ENCODE data around the gene KHDC4. TPM values are rescaled to one million over a fixed set of nuclear protein-coding genes. Genes with fewer than 3 reads are reported as not detected.
A peak's percentile ranks its signal among the peaks of the same experiment; 100 is the strongest.

The KHDC4 gene
- 30.7 TPM for total RNA-seq
- long read RNA-seq, partial matches to known transcripts: 5 of 13 reads
- long read RNA-seq, other reads (novel, unspliced or antisense): 6 of 13 reads

DNA sequence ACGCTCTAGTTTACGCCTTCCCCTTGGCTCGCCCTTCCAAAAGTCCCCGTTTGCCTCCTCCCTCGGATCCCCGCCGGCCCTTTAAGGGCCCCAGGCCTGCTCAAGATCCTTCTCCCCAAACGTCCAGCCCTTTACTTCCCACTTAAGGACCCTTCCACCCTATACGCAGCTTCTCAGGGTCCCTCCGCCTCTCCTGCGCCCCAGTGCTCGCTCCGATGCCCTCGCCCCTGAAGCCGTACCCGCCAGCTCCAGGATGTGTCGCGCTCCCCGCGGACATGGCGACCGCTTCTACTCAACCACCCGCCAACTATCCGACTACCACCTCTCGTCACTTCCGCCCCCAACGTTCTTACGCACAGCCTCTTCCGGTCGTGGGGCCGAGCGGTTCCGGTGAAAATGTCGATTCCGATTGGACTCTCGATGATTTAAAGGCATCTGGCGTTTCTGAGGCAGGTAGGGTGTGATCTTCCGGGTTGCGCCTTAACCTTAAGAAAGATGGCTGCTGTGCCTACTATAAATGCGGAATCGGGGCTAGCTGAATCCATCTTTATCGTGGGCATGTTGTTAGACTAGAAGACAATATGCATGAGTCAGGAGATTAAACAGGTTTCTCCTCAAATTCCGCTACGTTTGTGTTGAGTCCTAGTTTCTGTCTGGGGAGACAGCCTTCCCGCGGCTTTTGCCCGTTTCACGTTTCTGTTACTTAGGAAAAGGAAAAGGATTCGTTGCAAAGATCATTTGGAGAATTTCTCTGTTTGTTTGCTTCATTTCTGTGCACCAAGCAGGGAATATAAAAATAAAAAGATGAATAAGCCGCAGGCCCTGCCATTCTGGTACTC, at the start of gene KHDC4:
Gene KHDC4, minus strand, starts transcription at position 317 of the 839 bp plus-strand sequence. Its CDS starts 40 bp downstream, at position 277.
- DNase-seq (ENCODE audit: low spot score): peak; percentile 96

DNA sequence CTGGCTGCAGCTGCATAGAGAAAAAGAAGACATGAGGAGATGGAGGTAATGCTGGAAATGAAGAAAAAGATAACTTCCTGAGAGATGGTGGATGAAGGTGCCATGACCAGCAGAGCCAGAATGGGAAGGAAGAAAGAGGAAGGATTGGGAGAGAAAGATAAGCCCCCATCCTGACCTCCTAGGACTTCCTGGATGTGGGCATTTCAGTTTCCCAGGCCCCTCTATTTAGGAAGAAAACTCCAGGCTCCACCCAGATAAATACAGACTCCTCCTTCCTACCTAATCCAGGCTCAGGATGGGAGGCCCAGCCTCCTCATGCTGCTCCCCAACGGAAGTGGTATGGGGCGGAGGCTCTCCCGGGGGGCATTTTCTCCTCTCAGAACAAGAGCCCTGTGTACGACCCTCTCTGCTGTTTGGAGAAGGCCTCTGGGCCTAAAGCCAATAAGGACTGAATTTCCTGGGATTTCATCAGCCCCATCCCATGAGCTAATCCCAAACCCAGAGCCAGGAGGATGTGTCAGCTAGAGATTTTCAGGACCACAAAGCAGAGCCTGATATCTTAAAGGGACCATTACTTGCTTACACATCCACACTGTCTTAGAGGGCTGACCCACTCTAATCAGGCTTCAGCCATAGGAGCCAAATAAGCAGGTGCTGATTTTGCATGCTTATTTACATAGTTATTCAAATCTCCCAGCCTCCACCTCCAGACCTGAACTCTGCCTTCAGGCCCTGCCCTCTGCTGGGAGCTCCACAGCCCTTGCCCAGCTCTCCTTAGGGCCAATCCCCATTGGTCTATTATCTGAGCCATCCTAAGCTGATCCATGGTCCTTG, 49.2 kb upstream of the KHDC4 start:
- DNase-seq (ENCODE audit: low spot score): no peak

DNA sequence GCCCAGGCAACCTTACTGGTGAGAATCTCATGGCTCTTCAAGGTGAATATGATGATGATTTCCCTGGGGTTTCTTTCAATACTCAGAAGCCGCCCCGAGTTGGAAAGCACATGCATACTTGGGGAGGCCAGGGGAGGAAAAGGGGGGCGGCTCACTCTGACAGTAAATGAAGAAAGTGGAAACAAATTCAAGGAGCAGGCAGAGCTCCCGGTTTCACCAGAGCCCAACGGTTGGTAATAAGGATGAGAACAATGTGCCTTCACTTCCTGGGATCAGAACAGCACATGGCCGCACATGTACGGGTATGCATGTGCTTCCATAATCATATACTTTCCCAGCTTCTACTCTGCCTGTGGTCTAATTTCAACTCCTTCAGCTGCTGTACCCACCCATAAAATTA, 47.9 kb upstream of the KHDC4 start:
- no peak for DNase-seq (ENCODE audit: low spot score)

DNA sequence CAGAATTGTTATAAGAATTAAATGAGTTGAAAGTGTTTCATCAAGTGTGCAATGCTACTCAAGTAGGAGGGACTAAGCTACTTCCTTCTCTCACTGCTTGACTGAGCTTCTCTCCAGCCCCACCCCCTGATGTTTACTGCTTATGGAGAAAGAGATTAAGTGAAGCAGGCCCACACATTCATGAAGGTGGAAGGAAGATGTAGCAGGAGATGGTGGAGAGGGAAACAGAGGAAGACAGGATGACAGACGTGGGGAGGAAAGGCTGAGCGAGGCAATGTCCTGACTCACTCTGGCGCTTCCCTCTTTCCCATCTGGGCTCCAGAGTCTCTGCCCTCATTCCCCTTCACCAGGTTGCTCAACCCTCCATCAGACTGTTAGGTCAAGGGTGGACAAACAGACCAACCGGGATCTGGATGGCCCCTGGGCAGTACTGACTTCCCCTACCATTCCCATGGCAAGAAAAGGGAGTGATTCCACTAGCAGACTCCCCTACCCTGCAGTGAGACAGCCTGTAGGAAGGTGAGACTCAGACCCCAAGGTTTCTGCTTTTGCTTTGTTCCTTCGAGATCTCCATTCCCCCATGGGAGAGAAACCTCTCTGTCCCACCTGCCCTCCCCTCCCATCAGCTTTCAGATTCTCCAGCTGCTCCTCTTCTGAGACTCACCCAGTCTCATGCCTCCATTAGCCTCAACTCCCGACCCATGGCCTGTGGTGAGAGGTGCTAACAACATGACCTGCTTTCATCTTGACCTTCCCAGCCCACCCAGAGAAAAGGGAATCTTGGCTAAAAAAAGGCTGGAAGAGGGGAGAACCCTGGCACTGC, 47.3 kb upstream of the KHDC4 start:
- no peak for DNase-seq (ENCODE audit: low spot score)

DNA sequence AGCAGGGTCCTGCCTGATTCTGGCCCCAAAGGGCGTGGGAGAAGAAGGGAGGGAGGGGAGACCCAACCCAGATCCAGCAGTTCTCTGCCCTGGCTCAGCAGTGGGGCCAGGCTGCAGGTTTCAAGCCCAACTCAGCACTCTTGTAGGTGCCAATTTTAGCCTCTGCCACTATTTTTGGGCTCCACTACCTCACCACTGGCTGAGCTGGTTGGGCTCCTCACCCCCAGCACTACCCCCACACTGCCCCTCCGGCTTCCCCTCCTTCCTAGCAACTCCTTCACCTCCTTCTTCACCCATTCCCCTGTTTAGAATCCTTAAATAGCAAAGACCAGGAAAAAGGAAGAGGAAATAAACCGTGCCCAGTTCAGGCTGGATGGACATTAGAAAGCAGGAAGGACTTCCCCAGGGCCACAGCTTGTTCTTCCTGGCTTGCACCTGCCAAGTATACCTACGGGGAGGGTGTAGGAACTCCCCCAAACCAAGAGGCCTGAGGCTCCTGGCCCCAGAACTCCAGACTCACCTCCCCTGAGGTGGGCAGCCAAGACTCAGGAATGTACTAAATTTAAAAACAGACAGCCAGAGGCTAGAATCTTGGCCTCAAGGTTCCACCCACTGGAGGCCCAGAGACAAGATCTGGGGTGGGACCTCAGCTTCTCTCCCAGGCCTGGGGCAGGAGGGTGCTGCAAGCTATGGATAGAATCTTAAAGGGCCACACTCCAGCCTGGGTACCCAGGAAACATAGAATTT, 45.6 kb upstream of the KHDC4 start:
- no peak for DNase-seq (ENCODE audit: low spot score)

DNA sequence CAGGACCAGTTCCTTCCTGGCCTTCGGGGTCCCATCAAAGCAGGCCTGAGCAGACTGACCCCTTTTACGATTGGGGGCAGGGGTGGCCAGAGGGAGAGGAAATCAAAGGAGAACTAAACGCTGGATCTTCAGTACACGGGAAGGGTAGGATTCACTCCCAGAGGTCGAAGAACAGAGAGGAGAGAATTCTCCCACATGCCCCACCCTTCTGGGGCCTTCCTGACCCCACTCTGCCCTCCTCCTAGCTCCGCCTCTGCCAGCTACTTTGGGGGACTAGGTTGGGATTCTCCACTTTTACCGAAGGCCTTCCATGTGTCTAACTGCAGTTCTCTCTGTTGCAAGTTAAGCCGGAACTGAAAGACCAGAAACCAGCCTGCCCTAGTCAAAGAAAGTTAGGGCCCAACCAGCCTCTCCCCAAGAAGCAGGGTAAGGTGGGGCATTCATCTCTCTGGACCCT, 44.8 kb upstream of the KHDC4 start:
- DNase-seq (ENCODE audit: low spot score): no peak

DNA sequence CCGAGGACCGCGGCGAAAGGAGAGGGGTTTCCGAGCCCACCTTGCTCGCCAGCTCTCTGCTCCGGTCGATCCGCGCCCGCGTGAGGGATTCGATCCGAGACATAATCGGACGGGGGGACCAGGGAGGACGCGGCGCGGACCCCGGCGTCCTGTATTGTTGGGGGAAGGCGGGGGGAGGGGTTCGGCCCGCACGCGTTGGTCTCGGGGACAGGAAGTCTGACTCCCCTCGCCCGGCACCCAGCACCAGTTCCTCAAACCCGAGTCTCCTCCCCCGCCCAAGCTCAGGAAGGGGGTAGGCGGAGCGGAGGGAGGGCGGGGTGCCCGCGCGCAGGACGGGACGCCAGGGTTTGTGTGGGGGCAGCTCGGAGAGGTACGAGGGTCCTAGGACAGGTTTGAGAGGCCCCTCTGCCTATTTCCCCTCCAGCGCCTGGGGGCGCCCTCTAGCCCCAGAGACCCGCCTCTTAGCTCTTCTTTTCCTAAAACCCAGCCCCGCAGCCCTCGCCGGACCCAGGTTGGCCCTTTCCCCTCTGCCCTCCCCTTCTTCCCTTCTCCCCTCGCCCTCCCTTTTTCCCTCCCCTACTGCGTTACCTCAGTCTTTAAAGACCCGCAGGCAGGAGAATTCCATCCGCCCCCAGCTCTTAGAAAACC, 44.2 kb upstream of the KHDC4 start, which contains the start of gene ARHGEF2:
Gene ARHGEF2, minus strand, starts transcription at position 223 of the 648 bp plus-strand sequence. Its CDS starts 120 bp downstream, at position 103.
- peak; percentile 93 for DNase-seq (ENCODE audit: low spot score)

DNA sequence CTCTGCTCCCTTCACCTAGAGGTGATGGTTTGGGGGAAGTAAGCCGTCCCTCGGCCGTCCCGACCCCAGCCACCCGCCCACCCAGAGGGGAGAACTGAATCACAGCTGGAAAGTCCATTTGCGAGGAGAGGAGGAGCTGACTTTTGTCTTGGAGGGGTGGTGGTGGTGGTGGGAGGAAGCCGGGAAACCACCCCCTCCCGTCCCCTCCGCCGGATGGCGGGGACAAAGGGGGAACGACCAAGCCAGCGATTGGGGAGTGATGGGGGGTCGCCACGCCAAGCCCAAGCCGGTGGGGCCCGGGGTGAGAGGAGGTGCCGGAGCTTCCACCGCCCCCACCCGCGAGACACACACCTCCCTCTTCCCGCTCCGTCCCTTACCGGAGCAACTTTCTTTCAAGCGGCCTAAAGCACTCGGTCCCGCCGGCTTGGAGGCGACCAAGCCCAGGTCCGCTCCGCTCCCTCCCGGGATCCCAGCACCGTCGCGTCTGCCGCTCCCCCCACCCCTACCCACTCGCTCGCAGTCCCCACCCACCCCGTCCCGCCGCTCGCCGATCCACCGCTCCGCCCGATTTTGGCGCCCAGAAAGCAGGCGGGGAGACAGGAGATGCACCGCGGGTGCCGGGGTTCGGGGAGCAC, 43.6 kb upstream of the KHDC4 start:
- no peak for DNase-seq (ENCODE audit: low spot score)

DNA sequence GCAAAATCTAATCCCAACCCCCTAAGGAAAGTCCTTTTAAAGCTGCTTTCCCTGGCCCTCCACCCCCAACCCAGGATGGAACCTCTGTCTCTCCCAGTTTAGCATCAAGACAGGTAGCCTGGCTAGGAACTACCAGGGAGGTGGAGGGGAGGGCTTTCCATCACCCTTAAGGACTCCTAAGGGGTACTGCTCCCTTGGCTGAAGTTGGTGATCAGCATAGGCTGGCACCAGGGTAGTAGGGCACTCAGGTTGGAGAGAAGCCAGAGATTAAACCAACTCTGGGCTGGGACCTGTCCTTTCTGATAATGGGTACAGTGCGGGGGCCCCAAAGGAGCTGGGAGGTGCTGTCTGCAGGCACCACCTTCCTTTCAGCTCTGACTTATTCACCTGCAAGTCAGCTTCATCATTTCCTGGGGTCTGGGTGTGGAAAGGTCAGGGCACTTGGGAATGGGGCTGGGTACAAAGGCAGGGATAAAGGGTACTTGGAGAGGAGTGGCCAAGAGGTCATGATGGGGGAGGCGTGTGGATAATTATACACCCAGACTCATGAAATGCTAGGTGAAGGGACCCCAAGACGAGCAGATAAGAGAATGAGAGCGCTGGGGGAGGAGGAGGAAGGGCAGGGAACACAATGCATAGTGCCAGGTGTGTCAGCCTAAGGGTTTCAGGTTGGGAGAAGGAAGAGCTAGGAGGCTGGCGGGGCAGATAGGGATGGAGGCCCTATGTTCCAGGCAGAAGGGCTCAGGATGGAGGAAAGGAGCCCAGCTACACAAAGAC, 42.9 kb upstream of the KHDC4 start:
- no peak for DNase-seq (ENCODE audit: low spot score)

DNA sequence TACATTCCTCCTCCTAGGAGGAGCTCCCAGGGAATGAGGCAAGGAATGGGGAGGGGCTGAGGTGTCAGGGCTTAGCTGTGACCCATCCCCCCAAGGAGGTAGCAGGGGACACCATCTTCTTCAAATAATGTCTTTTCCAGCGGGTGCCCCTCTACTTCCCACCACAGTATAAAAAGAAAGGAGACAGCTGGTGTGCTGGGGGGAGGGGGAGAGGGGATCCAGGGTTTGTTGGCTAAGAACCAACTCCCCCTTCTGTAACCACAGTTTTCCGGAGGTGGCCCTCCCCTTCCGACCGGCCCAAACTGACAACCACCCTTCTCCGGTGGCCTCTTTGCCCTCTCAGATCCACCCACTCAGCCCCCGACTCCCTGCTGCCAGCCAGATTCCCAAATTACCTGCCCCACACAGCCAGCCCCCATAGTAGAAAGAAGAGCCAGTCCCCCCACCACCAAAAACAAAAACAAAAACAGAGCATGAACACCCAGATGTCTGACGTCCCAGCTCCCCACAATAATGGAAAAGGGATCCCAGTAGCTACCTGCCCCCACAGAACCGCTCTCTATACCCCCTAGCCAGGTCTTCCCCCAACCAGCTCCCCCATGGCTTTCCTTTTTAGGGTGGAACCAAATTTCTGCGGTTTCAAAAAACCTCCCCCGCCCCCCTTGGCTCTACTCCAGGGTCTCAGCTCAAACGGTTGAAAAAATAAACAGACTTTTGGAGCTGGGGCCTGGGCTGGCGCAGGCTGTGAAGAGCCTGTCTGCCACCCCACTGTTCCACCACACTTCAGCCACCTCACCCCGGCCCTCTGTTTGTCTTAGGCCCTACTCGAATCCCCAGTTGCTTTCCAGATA, 42.1 kb upstream of the KHDC4 start:
- no peak for DNase-seq (ENCODE audit: low spot score)

DNA sequence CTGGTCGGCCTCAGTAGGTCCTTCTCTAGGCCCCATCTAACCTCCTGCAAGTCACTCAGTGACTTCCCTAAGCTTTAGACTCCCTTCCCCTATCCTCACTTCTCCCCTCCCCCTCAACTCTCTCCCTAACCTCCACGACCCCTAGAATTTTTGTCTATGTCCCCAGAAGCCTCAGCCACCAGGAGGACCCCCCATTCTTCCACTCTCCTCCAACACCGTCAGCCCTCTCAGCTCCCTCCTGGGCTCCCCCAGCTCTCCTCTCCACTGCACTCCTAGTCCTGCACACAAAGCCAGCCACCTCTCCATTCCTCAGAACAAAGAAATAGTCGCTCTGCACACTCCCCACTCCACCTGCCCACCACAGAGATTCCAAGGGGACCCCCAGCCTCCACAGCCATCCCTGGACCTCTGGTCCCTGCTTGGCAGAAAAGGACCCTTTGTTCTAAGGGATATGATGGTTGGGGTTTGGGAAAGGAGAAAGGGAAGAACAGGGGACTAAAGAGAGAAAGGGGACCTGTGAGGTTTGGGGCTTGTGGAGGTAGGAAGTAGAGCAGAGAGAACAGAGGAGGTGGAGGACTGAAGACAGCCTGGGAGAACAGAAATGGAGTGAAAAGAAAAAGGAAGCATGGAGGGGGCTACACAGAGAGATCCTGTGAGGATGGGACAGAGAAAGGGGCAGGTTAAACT, 41.3 kb upstream of the KHDC4 start:
- DNase-seq (ENCODE audit: low spot score): no peak

DNA sequence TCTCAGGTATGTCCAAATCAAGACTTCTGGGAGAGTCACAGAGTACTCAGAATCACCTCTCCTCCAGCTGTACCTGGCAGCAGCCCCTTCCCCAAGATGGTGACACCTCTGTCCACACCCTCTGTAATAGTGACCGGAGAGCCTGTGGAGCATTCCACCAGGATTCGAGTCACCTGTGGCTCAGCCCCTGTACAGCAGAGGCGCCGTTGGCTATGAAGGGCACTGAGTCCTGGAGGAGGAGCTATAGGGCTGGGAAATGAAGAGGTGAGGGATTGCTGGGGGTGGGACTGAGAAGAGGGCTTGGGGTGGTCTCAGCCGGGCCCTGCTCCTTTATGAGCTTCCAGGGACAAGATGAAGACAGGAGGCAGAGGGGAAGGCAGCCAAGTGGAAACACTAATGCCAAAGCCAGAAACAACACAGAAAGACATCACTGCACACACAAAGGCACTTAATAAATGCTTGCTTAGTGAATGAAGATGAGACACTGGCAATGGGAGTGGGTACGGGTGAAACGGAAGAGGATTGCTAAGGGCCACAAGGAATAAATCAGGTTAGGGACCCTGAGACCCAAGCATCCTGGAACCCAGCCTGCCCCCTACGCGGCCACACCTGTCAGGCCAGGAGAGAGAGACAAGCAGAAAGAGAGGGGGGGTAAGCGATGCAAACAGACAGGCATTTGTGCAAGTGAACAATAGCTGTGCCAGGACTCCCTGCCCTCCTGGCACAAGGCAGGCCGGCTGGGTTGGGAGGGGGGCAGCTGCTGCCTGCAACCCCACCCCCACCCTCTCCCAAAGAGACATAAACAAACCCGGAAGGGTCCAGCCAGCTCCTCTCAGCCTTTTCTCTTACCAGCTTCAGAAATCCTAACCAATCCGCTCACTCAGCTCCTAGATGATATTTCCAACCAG, 40.2 kb upstream of the KHDC4 start:
- DNase-seq (ENCODE audit: low spot score): no peak

DNA sequence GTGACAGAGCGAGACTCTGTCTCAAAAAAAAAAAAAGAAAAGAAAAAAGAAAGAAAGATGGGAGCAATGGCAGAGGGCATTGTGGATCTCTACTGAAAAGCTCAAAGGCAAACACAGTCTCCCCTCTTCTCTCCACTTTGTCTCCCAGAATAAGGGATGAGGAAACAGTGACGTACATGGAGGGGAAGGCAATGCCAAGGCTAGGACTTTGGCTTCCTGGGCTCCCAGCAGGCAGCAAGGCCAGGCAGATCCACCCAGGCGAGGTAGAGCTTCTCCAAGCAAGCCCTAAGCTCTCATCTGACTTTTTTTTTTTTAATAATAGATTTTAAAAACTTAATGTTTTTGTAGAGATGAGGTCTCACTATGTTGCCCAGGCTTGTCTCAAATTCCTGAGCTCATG, 39.5 kb upstream of the KHDC4 start:
- DNase-seq (ENCODE audit: low spot score): no peak

DNA sequence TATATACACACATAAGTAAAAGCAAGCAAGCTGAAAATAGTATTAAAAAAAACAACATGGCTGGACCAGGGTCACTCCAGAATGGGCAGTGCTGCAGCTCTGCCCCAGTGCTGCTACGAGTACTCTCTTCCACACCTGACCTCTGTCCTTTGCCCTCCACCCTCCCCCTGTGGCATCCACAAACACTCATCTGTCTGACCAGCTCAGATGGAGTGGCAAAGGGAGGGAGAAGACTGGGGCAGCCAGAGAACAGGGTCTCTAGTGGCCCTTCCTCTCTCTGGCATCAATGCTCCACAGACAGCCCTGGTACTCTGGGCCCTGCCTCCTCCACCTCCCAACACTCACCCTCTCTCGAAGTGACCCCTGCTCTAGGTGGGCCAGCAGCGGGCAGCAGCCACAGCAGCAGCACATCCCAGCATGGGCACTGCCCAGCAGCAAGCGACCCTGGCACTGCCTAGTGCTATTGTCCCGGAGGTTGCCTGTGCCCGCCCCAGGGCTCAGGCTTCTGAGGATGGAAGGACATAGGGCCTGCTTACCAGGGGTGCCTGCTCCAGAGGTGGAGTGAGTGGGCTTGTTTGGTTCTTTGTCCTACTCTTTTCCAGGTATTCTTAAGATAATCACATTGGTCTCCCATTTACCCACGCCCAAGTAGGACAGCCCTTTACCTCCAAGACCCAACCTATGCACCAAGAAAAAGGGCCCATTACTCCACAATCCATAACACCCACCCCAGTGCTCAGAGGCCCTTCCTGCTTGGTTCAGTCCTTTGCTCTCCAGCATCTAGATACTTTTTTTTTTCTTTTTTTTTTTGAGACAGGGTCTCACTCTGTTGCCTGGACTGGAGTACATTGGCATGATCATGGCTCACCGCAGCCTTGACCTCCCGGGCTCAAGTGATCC, 37.9 kb upstream of the KHDC4 start:
- DNase-seq (ENCODE audit: low spot score): no peak
